KOPT-K1 (cell line): ENCODE measurements around the gene TGM1.

ENCODE experiments used
- H3K27ac ChIP-seq: fragments of 200-600 bp; sonication (generic); 2 replicates; pipeline ENCODE4 v1.5.1; 2016; ENCODE audit warnings: antibody characterized with exemption, mild to moderate bottlenecking, low read depth, low read length; ENCODE audit not compliant: poor library complexity, severe bottlenecking
- H3K36me3 ChIP-seq: fragments of 200-600 bp; sonication (generic); 2 replicates; pipeline ENCODE4 v1.5.1; 2017; ENCODE audit warnings: antibody characterized with exemption, mild to moderate bottlenecking, low read length, moderate library complexity; ENCODE audit not compliant: insufficient read depth
- H3K9me3 ChIP-seq: fragments of 200-600 bp; sonication (generic); 2 replicates; pipeline ENCODE4 v1.5.1; 2017; ENCODE audit warnings: antibody characterized with exemption, low read length, mild to moderate bottlenecking; ENCODE audit not compliant: insufficient read depth, poor library complexity, severe bottlenecking

Gene TGM1

GRCh38 chr14:24280797-24281460 is 18.0 kb upstream of the TGM1 start:
- Histone ChIP-seq H3K27ac (no peak overlapping the region), H3K36me3 (no peaks in the 10 kb centered on the region), H3K9me3 (no peaks in the 10 kb centered on the region)

DNA sequence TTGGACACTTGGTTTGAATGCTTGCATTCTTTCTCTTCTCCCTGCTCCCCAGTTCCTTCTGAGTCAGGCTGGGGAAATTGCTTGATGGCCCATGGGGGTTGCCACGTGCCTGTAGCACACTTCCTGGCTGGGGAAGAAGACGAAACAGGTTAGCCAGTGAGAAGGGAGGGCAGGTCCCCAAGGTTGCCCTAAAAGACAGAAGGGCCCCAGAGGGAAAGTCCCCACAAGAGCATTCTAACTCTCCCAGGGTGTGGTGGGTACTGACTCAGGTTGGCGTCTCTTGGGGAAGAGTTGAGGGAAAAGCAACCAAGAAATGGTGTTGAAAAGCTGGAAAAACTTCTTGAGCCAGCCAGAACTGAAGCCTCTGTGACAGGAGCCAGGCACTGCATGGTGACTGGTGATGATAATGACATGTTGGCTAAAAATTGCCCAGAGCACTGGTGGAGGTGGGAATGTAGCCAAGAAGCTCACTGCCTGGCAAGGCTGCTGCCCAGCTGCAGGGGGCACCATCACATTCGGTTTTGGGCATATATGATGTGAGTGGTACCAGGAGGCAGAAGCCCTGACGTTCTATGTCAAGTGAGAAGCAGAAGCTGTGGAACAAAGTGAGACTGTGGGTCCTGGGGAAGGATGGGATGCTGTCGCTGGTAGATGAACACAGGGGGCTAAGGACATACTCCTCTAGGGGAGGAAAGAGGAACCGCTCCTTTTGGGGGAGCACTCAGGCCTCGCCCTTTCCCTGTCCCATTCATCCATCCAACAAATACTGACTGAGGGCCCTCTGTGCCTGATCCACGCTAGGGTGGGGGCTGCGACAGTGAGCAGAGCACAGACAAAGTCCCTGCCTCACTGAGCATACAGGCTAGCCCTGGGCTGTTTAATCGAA is 16.6 kb upstream of the TGM1 start:
- Histone ChIP-seq H3K9me3 (no peaks in the 10 kb centered on the region), H3K36me3 (no peaks in the 10 kb centered on the region), H3K27ac (no peak overlapping the region)

GRCh38 chr14:24278424-24278823 is 15.4 kb upstream of the TGM1 start:
- Histone ChIP-seq H3K27ac (no peak overlapping the region), H3K36me3 (no peaks in the 10 kb centered on the region), H3K9me3 (no peaks in the 10 kb centered on the region)

GRCh38 chr14:24277606-24278321 is 14.8 kb upstream of the TGM1 start:
- H3K36me3 ChIP-seq: no peaks in the 10 kb centered on the region
- H3K27ac ChIP-seq: no peak overlapping the region
- H3K9me3 ChIP-seq: no peaks in the 10 kb centered on the region

DNA sequence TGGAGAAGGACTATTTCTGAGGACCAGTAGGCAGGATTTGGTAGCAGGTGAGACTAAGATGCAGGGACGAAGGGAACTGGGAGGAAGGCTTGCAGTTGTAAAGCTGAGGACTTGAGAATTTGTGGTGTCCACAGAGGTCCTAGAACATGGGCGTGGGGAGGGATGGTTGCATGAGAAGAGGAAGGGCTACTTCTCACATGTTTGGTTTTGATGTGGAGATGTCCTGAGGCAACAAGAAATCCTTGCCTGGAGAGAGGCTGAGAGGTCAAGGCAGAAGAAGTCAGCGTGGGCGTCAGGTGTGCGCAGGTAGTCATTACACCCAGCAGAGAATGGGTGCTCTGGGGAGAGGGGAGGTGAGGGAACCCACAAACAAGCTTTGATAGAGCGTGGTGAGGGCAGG is 14.1 kb upstream of the TGM1 start:
- Histone ChIP-seq H3K27ac (no peak overlapping the region), H3K36me3 (no peaks in the 10 kb centered on the region), H3K9me3 (no peaks in the 10 kb centered on the region)

DNA sequence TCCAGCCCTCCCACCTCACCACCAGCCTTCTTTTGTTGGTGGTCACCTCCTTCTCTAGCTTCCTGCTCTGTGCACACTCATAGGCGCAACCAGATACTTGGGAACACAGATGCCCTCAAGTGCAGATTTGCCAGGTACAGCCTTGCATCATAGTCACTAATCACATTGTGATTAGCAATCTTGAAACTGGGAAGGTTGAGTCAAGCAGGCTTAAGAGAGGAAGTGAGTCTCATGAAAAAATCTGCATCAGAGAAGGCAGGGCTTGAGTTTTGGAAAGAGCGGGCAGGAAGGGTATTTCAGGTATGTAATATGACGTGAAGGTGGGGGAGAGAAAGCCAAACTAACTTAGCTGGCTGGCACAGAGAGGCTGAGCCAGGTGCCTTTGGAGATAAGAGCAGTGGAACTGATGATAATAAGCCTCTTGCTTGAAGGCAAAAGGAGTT is 11.1 kb upstream of the TGM1 start:
- Histone ChIP-seq H3K36me3 (no peaks in the 10 kb centered on the region), H3K27ac (no peak overlapping the region), H3K9me3 (no peaks in the 10 kb centered on the region)

GRCh38 chr14:24273422-24273998 is 10.5 kb upstream of the TGM1 start:
- no peaks in the 10 kb centered on the region for H3K9me3 ChIP-seq
- H3K27ac ChIP-seq: no peak overlapping the region
- no peaks in the 10 kb centered on the region for H3K36me3 ChIP-seq

DNA sequence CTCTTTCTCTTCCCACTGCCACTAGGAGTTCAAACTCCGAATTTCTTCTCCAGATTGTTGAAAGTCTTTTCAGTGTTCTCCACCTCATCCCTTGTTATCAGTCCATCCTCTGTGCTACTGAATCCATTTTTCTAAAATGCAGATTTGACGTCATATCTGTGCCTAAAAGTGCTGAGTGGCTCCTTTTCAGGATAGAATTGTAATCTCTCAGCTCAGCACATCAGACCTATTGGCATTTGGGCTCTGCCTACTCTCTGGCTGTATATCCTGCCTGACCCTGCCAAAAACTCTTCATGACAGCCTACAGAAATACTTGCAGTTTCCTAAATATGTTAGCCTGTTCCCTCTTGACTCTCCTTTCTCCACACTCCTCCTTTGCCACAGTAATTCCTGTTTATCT is 9.5 kb upstream of the TGM1 start:
- H3K36me3 ChIP-seq: peaks cover 4% of the 10 kb centered on the region; the same call in 1 of the 2 replicates
- H3K9me3 ChIP-seq: no peaks in the 10 kb centered on the region
- H3K27ac ChIP-seq: no peak overlapping the region

- Histone ChIP-seq H3K9me3 (no peaks in the 10 kb centered on the region), H3K27ac (peak overlapping the region; percentile 77), H3K36me3 (peaks cover 10% of the 10 kb centered on the region; the same call in 1 of the 2 replicates)
These were observed 8.9 kb upstream of the TGM1 start for GRCh38 chr14:24271834-24272263.

- Histone ChIP-seq H3K36me3 (peaks cover 16% of the 10 kb centered on the region; the same call in 1 of the 2 replicates), H3K27ac (peak within 1 kb of the TSS; percentile 77), H3K9me3 (no peaks in the 10 kb centered on the region)
These were observed 8.3 kb upstream of the TGM1 start, which contains the start of gene RABGGTA for GRCh38 chr14:24271134-24271833. TSS of gene RABGGTA (minus strand) at chr14:24271597. CDS start at chr14:24271115, 482 bp downstream.

DNA sequence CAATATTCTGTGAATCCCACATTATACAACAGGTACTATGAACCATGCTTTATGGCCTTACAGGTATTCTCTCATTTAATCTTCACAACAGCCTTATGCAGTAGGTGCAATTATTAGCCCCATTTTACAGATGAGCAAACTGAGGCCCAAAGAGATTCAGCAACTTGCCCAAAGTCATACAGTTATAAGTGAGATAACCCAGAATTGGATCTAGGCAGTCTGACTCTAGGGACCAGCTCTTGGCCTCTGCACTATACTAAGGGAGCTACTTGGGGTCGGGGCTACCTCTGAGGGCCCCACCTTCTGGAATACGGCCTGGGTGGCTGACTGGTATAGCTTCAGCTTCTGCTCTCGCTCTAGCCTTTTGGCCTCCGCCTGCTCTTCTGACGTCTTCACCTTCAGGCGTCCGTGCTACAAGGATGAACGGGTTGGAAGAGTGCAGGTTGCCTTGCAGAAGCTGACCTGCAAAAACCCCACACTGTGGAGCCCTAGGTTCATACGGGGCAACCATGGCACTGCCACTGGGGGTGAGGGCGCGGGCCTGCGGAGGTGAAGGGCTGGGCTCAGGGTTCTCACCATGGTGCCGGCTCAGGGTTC is 7.7 kb upstream of the TGM1 start:
- Histone ChIP-seq H3K9me3 (no peaks in the 10 kb centered on the region), H3K36me3 (peaks cover 21% of the 10 kb centered on the region; the same call in 1 of the 2 replicates), H3K27ac (peak overlapping the region; percentile 77)

DNA sequence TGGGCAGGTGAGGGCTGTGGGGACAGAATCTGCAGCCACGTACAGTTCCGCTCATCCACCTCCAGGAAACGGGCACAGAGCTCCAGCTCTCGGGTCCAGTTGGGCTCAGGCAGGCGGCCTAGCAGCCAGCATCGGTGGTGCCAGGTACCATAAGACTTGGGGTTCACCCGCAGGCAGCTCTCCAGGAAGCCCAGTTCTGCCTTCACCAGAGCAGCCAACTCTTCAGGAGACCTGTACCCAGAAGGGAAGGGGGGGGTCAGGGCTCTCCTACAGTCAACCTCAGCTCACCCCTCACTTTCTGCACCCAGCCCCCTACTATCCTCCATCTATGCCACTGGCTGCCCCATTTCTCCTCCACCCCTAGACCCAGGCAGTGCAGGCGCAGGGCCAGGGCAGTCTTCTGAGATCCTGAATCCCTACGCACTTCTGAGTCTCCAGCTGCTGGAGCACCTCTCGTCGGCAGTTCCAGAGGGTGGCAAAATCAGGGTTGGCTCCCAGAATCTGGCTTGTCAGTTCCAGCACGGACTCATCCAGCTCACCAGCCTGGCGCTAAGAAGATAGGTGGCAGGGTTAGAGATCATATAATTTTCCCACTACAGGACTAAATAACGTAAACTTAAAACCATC is 7.0 kb upstream of the TGM1 start:
- Histone ChIP-seq H3K36me3 (peaks cover 21% of the 10 kb centered on the region; the same call in 1 of the 2 replicates), H3K9me3 (no peaks in the 10 kb centered on the region), H3K27ac (no peak overlapping the region)

DNA sequence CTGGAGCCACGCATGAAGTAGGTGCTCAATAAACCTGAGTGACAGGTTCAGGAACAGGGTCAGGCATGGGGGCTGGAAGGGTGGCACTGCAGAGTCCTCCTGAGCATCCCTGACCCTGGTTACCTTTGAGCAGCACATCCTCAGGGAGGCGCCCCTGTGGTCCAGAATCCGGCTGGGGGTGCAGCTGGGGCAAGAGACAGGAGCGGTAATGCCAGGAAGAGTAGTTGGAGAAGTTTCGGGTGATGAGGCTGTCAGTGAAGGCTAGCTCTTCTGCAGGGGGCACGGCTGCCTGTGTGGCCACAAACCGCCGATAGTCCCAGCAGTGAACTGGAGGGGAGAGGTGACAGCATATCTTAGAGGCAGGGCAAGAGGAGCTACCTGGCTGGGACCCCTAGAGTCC is 6.4 kb upstream of the TGM1 start:
- peaks cover 21% of the 10 kb centered on the region; the same call in 1 of the 2 replicates for H3K36me3 ChIP-seq
- no peak overlapping the region for H3K27ac ChIP-seq
- H3K9me3 ChIP-seq: no peaks in the 10 kb centered on the region
